Activated CD8-positive, alpha-beta memory T cell treated with anti-CD3 and anti-CD28 coated beads, Interleukin-2, amount 50 U/mL, for 48 hours (primary cell): Measurements from ENCODE around the gene TRAPPC2L.
"Not testable (repeated sequence)": the region's sequence is repeated elsewhere in the genome, so short reads cannot be mapped to it uniquely, and the experiment has no call there.

ENCODE experiments used
- DNase-seq: peaks from one replicate; pipeline ENCODE4 v3.0.0-alpha.2; 2020

The TRAPPC2L gene

DNA sequence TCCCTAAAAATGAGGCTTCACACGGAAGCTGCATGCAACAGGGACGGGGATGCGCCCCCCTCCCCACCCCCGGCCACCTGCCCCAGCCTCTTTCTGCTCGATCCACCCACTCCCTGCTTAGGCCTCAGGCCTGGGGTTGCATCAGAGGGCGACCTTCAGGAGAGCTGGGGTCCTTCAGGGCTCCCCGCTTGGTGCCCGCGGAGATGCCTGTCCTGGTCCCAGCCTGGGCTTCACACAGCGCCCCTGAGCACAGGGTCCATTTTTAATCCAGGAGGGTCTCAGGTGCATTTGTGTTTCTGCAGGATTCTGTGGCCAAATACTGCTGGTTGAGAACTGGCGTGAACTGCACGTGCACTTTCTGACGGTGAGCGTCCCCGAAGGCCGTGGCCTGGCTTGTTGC is 37.8 kb upstream of the TRAPPC2L start:
- DNase-seq, result no peak

DNA sequence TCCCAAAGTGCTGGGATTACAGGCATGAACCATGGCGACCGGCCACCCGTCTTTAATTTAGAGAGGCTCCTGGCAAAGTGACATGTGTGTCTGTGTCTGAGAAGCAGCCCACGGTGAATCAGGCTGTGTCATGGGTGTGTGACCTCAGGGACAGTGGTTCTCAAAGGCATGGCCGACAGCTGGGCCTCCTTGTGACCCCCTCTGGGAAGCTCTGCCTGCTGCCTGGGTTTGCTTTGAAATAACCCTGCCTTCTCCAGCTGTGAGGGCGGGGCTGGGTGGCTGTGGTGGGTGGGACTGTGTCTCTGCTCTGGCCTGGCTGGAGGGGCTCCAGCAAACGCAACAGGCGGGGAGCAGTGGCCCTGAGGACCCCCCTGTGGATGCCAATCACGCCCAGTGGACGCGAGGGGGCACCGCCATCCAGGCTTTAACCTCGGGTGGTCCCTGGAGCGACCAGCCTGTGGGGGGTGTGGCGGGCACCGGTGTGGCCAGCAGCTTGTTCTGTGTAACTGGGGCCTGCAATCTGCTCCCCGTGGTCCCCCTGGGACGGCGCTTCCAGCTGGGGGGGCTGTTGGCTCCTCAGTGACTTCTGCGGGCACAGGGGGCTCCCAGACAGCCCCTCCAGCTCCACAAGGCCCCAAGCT is 36.4 kb upstream of the TRAPPC2L start:
- DNase-seq, result no peak

DNA sequence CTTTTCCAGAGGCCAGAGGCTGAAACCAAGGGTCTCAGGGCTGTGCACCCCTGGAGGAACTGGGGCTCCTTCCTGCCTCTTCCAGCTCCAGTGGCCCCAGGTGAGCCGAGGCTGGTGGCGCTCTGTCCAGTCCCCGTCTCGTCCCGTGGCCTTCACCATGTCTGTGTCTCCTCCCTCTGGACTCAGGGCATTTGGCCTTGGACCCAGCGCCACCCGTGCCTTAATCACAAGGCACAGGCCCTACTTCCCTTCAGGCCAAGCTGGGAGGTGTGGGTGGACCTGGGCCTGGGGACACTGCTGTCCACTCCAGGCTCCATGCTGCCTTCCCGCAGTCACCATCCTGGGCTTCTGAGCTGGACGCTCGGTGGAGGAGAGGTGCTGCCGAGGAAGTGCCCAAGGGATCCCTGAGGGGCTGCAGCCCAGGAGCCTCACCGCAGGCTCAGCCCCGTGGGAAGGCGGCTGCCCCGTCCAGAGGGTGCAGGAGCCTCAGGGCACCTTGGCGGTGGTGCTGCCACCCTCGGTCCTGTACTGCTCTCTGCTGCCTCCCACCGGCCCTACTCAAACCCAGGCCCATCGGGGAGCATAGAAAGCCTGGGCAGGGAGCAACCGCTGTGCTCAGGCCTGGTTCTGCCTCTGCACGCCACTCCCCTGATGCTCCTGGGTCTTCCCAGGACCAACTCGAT is 35.6 kb upstream of the TRAPPC2L start:
- DNase-seq, result no peak

DNA sequence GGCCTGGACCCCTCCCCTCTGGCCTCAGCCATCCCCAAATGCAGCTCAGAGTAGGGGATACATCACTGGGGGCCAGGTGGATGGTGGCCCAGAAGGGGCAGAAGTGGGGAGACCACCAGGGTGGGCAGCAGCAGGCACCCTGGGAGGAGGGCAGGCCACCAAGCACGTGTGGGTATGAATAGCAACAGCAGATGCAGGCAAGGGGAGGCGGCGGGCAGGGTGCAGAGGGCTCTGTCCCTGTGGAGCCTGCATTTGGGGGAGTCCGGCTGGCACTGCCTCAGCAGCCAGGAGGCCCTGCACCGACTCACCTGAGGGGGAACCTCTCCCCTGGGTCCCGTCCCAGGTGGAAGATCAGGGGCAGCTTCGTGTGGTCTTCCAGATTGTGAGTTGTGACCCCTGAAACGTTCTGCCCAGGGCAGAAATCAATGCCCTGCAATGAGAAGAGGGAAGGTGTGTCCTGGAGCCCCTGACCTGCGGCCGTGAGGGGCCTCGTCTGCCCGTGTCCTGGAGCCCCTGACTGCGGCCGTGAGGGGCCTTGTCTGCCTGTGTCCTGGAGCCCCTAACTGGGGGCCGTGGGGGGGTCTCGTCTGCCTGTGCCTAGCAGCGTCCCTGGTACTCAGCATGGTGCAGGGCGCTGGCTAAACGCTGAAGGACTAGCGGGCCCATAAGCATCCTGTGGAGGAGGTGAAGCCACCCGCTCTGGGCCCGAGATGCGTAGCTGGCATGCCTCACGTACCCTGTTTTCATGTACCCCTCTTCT is 34.5 kb upstream of the TRAPPC2L start:
- no peak for DNase-seq

DNA sequence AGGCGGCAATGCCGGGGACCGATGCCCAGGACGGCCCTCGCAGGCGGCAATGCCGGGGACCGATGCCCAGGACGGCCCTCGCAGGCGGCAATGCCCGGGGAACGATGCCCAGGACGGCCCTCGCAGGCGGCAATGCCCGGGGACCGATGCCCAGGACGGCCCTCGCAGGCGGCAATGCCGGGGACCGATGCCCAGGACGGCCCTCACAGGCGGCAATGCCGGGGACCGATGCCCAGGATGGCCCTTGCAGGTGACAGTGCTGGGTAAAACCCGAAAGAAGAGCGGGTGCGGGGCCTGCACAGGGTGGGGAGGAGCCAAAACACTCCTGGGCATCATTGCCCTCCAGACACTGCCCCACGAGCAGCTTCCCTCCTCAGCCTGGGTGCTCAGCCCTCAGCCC is 33.3 kb upstream of the TRAPPC2L start:
- not testable (repeated sequence) for DNase-seq

DNA sequence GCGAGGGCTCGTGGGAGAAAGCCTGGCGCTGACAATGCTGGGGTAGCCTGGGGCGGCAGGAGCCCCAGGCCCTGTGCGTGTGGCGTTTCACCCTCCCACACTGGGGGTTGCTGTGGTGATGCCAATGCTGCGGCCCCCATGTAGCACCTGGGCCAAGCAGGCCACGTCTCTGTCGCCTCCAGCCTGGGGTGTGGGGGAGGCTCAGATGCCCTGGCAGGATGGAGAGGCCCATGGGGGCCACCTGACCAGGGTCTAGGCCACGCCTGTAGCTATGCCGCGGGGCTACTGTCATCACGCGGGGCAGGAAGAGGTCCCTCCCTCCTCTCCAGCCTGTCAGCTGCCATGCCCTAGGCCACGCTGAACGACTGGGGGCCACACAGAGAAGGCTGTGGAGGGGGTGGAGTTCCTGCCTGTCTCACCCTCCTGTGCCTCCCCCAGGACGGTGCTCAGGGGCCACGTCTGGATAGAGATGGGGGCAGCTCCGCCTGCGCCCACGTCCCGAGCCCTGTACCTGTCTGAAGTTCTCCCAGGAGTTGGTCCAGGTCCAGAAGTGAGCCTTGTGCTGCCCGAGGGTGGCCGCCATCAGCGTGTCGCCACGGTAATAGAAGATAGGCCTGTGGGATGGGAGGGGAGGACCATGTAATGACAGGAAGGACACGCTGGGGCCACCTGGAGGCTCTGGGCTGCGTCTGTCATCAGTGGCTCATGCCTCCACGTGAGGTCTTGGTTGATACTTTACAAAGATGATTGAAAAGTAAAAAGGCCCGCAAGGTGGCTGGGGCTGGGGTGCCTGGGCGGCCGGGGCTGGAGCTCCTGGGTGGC is 32.5 kb upstream of the TRAPPC2L start:
- no peak for DNase-seq

DNA sequence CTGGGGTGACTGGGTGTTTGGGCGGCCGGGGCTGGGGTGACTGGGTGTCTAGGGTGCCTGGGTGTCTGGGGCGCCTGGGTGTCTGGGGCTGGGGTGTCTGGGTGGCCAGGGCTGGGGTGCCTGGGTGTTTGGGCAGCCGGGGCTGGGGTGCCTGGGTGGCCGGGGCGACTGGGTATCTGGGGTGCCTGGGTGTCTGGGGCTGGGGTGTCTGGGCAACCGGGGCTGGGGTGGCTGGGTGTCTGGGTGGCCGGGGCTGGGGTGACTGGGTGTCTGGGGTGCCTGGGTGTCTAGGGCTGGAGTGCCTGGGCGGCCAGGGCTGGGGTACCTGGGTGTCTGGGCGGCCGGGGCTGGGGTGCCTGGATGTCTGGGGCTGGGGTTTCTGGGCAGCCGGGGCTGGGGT is 31.8 kb upstream of the TRAPPC2L start:
- no peak for DNase-seq

DNA sequence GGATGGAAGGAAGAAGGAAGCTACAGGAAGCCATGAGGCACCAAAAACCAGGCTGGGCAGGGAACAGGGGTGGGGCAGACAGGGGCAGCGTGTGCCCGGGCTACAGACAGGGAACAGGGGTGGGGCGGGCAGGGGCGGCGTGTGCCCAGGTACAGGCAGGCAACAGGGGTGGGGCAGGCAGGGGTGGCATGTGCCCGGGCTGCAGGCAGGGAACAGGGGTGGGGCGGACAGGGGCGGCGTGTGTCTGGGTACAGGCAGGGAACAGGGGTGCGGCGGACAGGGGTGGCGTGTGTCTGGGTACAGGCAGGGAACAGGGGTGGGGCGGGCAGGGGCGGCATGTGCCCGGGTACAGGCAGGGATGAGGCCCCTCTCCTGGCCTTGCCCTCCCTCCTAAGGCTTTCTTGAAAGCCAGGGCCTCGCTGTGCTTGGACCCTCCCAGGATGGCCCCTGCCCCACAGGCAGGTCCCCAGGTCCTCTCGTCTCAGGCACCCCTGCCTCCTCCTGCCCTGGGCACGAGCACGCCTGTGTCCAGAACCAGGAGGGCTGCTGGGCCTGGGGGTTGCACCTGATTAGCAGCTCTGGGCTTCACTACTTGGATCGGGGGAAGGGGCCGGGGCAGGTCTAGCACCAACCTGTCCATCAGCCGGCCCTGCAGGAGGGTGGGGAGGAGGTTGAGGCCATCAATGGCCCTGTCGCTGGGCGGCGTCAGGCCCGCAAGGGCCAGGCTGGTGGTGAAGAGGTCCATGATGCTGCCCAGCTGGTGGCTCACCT is 30.7 kb upstream of the TRAPPC2L start:
- DNase-seq, result no peak

DNA sequence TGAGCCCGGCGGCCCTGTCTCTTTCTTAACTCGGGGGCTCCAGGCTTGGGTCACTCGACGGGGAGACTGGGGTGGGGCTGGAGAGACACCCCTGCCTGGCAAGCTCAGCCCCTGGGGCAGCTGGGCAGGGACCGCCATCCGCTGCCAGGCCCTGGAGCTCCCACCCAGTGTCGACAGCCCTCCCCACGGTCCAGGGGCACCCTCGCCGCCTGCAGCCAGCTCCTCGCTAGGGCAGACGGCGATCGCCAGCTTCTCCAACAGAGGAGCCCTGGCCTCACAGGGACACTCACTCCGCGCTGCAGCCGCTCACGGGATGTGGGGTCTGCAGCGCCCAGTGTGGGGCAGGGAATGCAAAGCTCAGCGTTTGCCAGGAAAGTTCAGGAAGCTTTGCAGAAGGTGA is 29.2 kb upstream of the TRAPPC2L start:
- no peak for DNase-seq

DNA sequence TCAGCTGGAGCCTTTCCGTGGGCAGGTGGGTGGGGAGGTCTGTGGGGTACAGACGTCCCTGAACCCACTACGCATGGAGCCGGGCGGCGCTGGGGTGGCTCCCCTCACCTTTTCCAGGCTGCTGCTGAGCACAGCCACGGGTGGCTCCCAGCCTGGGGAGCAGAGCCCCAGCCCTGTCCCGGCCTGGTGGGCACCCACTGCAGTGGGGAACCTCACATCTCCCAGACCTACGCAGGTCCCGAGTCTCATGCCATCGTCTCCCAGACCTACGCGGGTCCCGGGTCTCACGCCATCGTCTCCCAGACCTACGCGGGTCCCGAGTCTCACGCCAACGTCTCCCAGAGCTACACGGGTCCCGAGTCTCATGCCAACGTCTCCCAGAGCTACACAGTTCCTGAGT is 28.2 kb upstream of the TRAPPC2L start:
- DNase-seq, result no peak

DNA sequence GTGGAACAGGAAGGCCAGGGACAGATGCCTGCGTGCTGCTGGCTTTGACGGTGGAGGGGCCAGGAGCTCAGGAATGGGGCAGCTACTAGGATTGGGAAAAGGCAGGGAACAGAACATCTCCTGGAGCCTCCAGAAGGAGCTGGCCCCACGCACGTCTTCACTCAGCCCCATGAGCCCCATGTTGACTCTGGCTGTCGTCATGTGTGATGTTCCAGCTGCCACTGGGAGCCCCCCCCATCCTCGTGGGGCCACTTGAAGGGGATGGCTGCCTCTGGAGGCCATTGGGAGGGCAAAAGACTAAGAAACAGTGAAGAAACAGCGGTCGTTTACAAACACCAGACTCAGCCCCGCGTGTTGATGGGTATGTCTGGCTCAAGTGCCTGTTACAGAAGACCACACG is 26.7 kb upstream of the TRAPPC2L start:
- DNase-seq, result no peak

DNA sequence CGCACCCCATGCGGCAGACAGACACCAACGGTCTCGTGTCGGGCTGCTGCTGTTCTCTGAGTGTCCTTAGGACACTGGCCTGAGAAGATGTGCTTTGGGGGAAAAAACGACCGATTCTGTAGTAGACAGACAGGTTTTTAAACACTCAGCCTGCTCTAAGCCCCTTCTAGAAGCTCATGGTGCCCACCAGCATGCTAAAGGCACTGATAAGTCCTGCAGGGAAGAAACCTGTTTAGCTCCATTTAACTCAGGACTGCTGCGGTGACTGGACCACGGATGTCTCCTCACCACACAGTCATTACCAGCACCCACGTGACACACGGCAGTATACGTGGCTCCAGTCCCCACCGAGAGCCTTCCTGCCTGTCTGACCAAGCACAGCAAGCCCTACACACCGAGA is 26.1 kb upstream of the TRAPPC2L start:
- DNase-seq, result no peak

DNA sequence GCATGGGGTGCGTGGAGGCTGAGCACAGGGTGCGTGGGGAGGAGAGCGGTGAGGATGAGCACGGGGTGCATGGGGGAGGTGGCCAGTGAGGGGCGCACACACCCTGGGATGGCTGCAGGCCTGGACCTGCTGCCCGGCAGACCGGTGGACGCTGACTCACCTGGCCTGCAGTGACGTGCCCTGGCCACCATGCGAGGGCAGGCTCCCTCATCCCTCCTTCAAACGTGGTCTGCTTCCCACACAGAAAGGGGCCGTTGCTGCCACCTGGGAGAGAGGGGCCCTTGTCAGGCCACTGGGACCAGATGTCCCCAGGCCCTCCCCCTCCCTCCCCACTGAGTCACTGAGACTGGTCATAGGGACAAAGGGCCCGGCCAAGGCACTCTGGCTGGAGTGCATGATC is 25.1 kb upstream of the TRAPPC2L start:
- no peak for DNase-seq

DNA sequence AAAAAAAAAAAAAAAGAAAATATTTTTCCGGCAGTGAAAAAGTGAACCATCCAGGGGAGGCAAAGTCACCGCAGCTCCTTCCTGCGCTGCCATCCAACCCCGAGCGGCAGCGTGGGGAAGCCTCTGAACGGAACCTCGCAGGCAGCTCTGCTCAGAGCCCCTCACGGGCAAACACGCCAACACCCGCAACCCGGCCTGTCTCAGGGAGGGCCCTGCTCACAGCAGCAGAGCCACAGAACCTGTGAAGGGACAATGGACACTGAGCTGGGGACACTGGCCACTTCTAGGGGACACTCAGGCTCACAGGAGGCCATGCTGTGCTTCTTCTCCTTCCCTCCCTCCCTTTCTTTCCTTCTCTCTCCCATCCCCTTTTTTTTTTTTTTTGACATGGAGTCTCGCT is 23.8 kb upstream of the TRAPPC2L start:
- DNase-seq, result no peak

DNA sequence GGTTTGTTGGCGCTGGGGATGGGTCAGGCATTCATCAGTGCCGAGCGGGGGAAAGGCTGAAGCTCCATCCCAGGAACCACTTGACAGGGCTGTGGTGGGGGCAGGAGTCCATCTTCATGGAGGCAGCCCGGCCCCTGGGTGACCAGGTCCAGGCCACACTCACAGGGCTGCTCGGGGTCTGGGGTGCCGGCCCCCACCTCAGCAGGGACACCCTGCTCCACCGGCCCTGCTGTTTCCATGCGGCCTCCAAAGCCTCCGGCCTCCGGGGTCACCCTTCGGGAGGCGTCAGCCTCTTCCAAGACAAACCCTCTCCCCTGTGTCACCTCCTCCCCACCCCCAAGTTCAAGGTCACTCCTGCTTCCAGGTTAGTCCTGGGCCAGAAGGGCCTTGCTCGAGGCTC is 22.3 kb upstream of the TRAPPC2L start:
- DNase-seq, result no peak

DNA sequence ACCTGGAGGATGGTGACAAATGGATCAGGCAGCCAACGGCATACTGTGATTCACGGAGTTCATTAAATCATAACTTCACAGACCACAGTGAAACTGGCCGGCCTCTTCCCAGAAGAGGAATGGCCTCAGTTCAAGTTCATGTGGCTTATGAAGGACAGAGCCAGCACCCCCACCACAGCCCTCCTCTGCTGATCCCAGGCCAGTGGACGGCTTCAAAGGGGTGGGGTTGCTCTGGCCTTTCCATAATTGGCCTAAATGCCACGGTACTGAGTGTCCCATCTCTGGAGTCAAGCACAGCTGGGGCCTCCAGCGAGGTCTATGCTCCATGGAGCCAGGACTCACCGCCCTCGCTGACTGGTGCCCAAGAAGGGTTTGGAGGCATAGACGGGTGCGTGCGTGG is 21.5 kb upstream of the TRAPPC2L start:
- DNase-seq, result no peak

DNA sequence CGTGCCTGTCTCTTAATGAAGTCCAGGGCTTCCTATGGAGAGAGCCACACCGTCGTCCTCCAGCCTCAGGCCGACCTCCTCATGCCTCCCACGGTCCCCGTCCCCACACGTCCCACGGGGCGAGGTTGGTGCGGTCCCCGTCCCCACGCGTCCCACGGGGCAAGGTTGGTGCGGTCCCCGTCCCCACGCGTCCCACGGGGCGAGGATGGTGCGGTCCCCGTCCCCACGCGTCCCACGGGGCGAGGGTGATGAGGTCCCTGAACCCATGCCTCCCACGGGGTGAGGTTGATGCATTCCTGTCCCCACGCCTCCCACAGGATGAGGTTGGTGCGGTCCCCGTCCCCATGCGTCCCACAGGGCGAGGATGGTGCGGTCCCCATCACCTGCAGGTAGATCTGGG is 21.1 kb upstream of the TRAPPC2L start:
- DNase-seq, result no peak

DNA sequence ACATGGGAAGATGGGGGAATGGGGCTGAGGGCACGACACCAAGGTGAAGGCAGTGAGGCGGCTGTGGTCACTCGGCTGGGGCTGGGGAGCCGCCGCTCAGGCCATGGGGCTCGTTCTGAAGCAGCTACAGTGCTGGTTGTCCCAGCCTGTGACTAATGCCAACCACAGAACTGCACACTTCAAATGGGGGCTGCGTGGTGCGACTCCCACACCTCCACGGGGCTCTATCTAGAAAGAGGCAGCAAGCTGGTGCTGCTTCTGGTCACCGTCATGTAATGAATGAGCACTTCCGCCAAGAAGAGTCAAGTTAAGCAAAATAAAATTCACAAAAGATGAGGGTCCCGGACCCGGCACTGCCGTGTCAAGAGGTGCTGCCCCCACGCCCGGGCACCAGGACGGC is 20.1 kb upstream of the TRAPPC2L start:
- no peak for DNase-seq

DNA sequence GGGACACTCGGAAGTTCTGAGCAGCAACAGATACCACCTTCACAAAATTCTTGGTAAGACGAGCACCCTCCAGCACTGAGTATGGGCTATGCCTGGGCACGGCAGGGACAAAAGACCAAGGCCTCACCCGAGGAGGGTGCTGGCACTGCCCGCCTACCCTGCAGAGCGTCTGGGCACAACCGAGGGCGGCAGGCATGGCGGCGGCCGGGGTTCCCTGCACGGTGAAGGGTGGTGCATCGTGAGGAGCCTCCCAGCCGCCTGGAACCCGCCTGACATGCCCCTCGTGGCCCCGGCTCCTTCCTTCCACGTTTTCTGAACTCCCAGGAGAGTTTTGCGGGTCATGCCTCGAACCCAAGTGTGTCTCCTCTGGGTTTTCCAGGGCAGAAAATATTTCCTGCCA is 19.1 kb upstream of the TRAPPC2L start:
- DNase-seq, result no peak

DNA sequence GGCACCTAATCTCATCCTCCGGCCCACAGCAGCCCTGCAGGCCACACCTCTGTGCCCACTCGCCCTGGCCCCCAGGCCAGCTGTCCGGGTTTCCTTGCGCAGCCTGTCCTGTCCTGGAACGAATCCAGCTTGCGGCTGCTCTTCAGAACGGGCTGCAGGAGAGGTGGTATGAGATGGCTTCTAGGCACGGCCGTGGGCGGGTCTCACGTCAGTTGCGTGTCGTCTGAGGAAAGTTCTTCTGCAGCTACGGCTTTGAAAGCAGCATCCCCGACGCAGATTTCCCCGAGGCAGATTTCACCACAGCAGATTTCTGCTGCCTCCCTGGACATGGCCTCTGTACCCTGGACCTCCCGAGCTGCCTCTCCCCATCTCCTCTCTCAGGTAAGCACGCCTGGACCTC is 18.4 kb upstream of the TRAPPC2L start:
- DNase-seq, result no peak

DNA sequence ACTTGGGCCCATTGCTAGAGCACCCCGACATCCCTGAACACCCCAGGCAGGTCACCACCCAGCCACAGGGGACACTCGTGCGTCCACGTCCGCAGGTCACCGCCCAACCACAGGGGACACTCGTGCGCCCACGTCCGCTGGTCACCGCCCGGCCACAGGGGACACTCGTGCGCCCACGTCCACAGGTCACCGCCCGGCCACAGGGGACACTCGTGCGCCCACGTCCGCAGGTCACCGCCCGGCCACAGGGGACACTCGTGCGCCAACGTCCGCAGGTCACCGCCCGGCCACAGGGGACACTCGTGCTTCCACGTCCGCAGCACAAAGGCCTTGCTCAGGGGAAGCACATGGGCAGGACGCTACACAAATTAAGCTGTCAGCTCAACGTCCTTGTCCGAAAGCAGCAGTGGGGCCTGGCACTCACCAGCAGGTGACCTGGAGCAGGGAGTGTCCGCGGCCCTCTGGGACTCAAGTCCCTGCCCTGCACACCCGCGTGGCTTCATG is 17.8 kb upstream of the TRAPPC2L start:
- DNase-seq, result no peak
